Body of pancreas (tissue), 4 donors: ENCODE data around the gene PSG5. TPM values are rescaled to one million over a fixed set of nuclear protein-coding genes. Genes with fewer than 3 reads are reported as not detected.
"Not testable (repeated sequence)": the region's sequence is repeated elsewhere in the genome, so short reads cannot be mapped to it uniquely, and the experiment has no call there.

Source experiments
- ATAC-seq: fragments of 150-250 bp; one replicate; pipeline ENCODE4 v1.9.1; 2016
- DNase-seq, 4 donors: peaks; one replicate each; pipeline ENCODE4 v3.0.0-alpha.2; 2019
- H3K27ac ChIP-seq, 4 donors: fragments of 200-600 bp; sonication (generic); 1 replicate in 3 of 4; 2 replicates in 1 of 4; pipeline versions ENCODE4 v1.5.1 to v1.6.1; 2016 to 2019; ENCODE audit warnings: mild to moderate bottlenecking in 1 of 4, mixed read lengths in 1 of 4, moderate library complexity in 1 of 4
- H3K27me3 ChIP-seq, 2 donors: fragments of 200-600 bp; sonication (generic); one replicate each; pipeline ENCODE4 v1.6.0; 2016; ENCODE audit warnings: mild to moderate bottlenecking in 1 of 2
- H3K36me3 ChIP-seq, 2 donors: fragments of 200-600 bp; sonication (generic); replicated peaks in 1 of 2; 2 replicates each; pipeline ENCODE4 v1.5.1; 2016; ENCODE audit warnings: low read depth in 2 of 2; ENCODE audit not compliant: insufficient read depth in 1 of 2
- H3K4me1 ChIP-seq: fragments of 200-600 bp; sonication (generic); one replicate; pipeline ENCODE4 v1.6.0; 2016
- H3K4me3 ChIP-seq, 2 donors: fragments of 200-600 bp; sonication (generic); 1 replicate in 1 of 2; 2 replicates in 1 of 2; pipeline ENCODE4 v1.5.1; 2016 to 2019
- H3K9me3 ChIP-seq, 3 donors: fragments of 200-600 bp; sonication (generic); 1 replicate in 2 of 3; 2 replicates in 1 of 3; pipeline ENCODE4 v1.5.1; 2016
- POLR2A ChIP-seq, 3 donors: fragments of 450-650 bp; IDR thresholded peaks; one replicate each; pipeline ENCODE4 v1.6.1; 2016; ENCODE audit warnings: antibody characterized with exemption in 3 of 3, mild to moderate bottlenecking in 2 of 3
- WGBS, 2 donors: methylation state at CpG; one replicate each; pipeline ENCODE4 v1.1.5; 2017; 5-methylcytosine and 5-hydroxymethylcytosine counted together
- intact Hi-C: fragments of 100-400 bp; cut with DNase I; formaldehyde crosslinking; loops from one replicate; pipeline ENCODE4 v1.15.1; 2023
- total RNA-seq, 2 donors: library from RNA; depleted of rRNA; stranded (reverse); fragments of >200 nt; gene quantifications; one replicate each; pipeline ENCODE4 v1.1.0, GENCODE V29; 2016
- TF ChIP-seq, protein P1 (sequence below), 7 experiments: fragments of 450-650 bp in 4 of 7; fragments of 200-600 bp in 3 of 7; sonication (generic) in 3 of 7; IDR thresholded peaks; one replicate each; pipeline ENCODE4 v1.5.1; 2016 to 2019; ENCODE audit warnings: antibody characterized with exemption in 7 of 7

The PSG5 gene
- total RNA-seq: 1 to 10 TPM in 1 of 2 donors, not detected in 1; 1.3 TPM

DNA sequence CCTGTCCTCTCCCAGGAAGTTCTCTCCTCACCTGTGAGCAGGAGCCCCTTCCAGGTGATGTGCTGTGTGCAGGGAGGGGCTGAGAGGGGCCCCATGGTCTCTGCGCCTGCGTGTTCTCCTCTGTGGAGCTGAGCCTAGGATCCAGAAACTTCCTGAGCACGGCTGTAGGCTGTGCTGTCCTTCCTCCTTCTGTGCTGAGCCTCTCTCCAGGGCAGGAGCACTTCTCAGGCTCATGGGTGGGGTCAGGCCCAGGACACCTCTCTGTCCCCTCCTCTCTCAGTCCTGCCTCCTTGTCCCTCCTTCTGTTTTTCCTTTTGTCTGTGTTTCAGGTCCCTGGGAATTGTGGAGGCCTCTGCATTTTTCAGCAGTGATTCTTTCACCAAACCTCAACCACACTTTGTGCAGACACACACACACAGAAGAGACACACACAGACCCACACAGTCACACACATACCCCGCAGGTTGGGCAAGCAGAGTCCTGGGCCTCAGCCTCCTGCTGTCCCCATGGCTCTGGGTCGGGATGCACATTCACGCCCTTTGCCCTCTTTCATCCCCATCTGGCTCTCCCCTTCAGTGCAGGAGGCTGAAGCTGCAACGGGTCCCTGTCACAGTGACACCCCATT lies at the start of gene PSG5:
TSS of gene PSG5 (minus strand) at position 226 of the 625 bp plus-strand sequence. CDS start at position 95, 131 bp downstream.
- ATAC-seq, H3K36me3 ChIP-seq, H3K27ac ChIP-seq, DNase-seq, H3K4me1 ChIP-seq, intact Hi-C loops, H3K9me3 ChIP-seq, H3K4me3 ChIP-seq, H3K27me3 ChIP-seq: not testable (repeated sequence)
- 58% methylated on average over 5 to 7 of the region's 7 CpGs for WGBS, 2 donors

DNA sequence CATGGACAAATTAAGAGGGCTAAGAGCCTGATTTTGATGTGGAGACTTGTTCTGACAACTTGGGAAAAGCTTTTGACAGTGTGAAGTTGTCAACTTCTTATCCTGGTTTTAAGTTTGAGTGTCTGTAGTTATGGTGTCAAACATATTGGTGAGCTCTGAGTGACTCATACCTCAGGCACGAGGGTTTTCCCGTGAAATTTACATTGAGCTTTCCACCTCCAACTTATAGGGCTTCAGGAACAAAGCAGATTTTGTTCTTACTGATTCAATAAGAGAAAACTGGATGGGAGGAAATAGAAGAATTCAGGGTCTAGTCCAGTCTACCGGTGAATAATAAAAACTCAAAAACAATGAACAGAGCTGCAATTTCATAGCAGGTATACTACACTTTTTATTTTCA lies 49.4 kb upstream of the PSG5 start:
- H3K27me3 ChIP-seq, H3K36me3 ChIP-seq, H3K4me3 ChIP-seq, H3K4me1 ChIP-seq, ATAC-seq, intact Hi-C loops, DNase-seq, H3K9me3 ChIP-seq, H3K27ac ChIP-seq: not testable (repeated sequence)
- WGBS, 2 donors: 55 to 70% methylated on average over 3 of the region's 3 CpGs

DNA sequence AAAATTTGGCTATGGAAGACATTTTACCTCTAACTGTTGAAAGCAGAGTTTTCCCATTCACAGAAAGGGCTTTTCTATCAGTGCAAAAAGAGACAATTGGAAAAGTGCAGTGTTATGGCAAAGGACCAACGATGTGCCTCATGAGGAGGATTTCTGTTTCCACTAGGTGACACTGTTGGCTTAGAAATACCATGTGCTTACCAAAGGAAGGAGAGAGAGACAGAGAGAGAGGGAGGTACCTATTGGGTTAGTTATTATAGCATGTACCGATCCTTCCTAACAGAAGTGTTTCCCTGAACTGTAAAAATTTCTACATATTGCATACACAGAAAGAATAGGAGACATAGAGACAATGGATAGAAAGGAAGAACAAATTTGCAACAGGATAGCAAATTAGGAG lies 43.0 kb upstream of the PSG5 start:
- H3K27ac ChIP-seq: no peak overlapping the region
- no peaks in the 10 kb centered on the region for H3K4me1 ChIP-seq
- H3K36me3 ChIP-seq: no peaks in the 10 kb centered on the region
- intact Hi-C loops: no loop called here
- H3K9me3 ChIP-seq: peaks cover 0 to 25% (median 0%) of the 10 kb centered on the region in 3 donors
- no peak for DNase-seq
- TF ChIP-seq, protein P1, sequence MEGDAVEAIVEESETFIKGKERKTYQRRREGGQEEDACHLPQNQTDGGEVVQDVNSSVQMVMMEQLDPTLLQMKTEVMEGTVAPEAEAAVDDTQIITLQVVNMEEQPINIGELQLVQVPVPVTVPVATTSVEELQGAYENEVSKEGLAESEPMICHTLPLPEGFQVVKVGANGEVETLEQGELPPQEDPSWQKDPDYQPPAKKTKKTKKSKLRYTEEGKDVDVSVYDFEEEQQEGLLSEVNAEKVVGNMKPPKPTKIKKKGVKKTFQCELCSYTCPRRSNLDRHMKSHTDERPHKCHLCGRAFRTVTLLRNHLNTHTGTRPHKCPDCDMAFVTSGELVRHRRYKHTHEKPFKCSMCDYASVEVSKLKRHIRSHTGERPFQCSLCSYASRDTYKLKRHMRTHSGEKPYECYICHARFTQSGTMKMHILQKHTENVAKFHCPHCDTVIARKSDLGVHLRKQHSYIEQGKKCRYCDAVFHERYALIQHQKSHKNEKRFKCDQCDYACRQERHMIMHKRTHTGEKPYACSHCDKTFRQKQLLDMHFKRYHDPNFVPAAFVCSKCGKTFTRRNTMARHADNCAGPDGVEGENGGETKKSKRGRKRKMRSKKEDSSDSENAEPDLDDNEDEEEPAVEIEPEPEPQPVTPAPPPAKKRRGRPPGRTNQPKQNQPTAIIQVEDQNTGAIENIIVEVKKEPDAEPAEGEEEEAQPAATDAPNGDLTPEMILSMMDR (IDR thresholded peaks at IDR 0.05): no peak
- no peak for TF ChIP-seq POLR2A (IDR thresholded peaks at IDR 0.05)
- no peak overlapping the region for H3K4me3 ChIP-seq
- ATAC-seq: no peak
- 55 to 69% methylated on average over 2 of the region's 2 CpGs for WGBS, 2 donors
- no peaks in the 10 kb centered on the region for H3K27me3 ChIP-seq

DNA sequence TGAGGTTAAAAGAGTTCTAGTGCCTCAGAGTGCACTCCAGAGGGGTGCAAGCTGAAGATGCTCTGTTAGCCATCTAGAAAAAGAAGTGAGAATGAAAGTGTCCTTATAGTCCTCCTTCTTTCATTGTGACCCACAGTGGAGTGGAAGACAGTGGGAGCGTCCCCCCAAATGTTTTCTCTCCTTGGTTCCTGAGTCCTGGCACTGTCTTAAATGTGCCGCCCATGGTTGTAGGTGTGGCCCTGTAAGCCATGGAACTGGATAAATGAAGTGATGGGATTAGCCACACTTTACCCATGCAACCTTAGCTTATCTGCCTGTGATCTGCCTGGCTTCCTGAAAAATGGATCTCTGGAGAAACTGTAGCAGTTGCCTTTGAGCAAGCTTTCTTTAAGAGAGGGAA lies 42.4 kb upstream of the PSG5 start:
- intact Hi-C loops, ATAC-seq, H3K4me3 ChIP-seq, H3K36me3 ChIP-seq, H3K4me1 ChIP-seq, H3K27me3 ChIP-seq, DNase-seq, H3K27ac ChIP-seq: not testable (repeated sequence)
- WGBS, 2 donors: 48 to 66% methylated on average over 2 of the region's 2 CpGs
- peaks cover 0 to 25% (median 0%) of the 10 kb centered on the region in 3 donors for H3K9me3 ChIP-seq

DNA sequence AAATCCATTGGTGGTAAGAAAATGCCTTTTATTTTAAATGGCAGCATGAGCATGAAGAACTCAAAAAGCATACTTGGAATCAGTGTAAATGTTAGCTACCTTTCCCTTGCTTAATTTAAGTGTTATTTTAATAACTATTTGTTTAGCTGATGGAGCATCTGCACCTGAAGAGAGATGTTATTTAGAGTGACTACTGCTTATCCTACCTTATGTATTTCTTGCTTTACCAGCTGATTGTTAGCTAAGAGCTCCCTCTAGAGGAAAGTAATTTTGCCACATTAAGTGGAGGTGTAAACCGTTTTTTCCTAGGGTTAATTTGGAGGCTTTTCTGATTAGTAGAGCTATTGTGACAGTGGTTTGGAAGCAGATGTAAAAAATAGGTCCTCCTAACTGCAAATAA lies 40.6 kb upstream of the PSG5 start:
- H3K27me3 ChIP-seq, H3K4me3 ChIP-seq, H3K4me1 ChIP-seq, H3K36me3 ChIP-seq, H3K27ac ChIP-seq, intact Hi-C loops, ATAC-seq, DNase-seq: not testable (repeated sequence)
- H3K9me3 ChIP-seq: peaks cover 0 to 25% (median 0%) of the 10 kb centered on the region in 3 donors
- 33 to 40% methylated on average over 1 of the region's 1 CpG for WGBS, 2 donors

DNA sequence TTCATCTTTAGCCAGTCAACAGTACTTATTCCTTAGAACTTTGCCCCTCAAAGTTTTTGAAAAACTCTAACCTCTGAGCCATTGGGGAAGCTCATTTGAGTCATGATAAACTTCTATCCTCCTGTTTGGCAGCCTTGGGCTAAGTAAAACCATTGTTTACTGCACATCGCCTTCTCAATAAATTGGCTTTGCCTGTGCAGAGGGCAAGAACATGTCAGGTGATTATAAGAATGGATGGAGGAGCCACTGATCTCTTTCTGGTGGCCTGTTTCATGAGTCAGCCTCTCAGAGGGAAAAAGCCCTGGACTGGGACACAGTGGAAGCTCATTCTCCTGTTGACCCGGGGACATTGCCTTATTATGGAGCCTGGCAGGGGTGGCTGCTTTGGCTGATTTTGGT lies 38.5 kb upstream of the PSG5 start:
- Histone ChIP-seq H3K4me1 (no peaks in the 10 kb centered on the region), H3K4me3 (no peak overlapping the region), H3K27me3 (no peaks in the 10 kb centered on the region), H3K36me3 (no peaks in the 10 kb centered on the region), H3K27ac (no peak overlapping the region), H3K9me3 (peaks cover 0 to 25% (median 0%) of the 10 kb centered on the region in 3 donors)
- ATAC-seq: no peak
- TF ChIP-seq, protein P1 (IDR thresholded peaks at IDR 0.05): no peak
- TF ChIP-seq POLR2A (IDR thresholded peaks at IDR 0.05): no peak
- intact Hi-C loops: no loop called here
- 70 to 77% methylated on average over 2 of the region's 2 CpGs for WGBS, 2 donors
- no peak for DNase-seq

DNA sequence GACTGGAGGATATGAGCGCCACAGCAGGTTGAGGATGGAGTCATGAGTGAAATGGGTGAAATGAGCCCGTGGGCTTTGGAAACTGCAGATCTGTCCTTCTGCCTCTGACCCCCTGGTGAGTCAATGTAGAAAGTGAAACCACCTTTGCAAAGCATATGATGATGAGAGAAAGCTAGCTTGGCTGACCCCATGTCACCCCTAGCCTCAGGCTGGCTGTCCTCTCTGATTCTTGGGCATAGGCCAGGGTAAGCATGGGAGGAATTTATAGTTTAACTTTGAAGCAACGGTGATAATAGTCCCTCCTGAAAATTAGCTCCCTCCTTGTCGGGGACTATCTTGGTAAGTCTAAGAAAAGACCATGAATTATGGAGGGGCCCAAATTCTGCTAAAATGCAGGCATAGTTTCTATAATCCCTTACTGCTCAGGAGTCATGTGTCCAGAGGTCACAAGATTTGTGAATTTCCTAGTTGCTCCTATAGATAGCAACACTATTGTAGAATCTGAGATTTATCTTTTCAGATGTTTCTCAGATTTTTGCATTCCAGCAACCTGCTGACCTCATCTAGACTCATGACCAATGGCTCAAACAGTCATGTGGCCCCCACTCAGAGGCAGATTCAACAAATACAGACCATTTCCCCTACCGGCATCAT lies 38.0 kb upstream of the PSG5 start:
- intact Hi-C loops: not testable (repeated sequence)

DNA sequence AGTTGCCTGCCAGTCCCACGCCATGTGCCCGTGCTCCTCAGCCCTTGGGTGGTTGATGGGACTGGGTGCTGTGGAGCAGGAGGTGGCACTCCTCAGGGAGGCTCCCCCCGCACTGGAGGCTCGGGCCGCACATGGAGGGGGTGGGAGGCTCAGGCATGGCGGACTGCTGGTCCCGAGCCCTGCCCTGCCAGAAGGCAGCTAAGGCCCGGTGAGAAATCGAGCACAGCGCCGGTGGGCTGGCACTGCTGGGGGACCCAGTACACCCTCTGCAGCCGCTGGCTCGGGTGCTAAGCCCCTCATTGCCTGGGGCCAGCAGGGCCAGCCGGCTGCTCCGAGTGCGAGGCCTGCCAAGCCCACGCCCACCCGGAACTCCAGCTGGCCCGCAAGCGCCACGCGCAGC lies 35.6 kb upstream of the PSG5 start:
- H3K4me3 ChIP-seq, DNase-seq, H3K27ac ChIP-seq, H3K4me1 ChIP-seq, H3K36me3 ChIP-seq, H3K27me3 ChIP-seq, H3K9me3 ChIP-seq, ATAC-seq, intact Hi-C loops: not testable (repeated sequence)
- 73% methylated on average over 13 of the region's 22 CpGs; no CpG with 5 or more reads in 1 of the 2 donors for WGBS, 2 donors

More for the DNA sequence above, 38.0 kb upstream of the PSG5 start:
- 51 to 53% methylated on average over 5 of the region's 5 CpGs for WGBS, 2 donors
- H3K4me3 ChIP-seq, ATAC-seq, H3K27ac ChIP-seq, H3K27me3 ChIP-seq, H3K4me1 ChIP-seq, DNase-seq, H3K36me3 ChIP-seq: not testable (repeated sequence)
- H3K9me3 ChIP-seq: peaks cover 0 to 23% (median 0%) of the 10 kb centered on the region in 3 donors

DNA sequence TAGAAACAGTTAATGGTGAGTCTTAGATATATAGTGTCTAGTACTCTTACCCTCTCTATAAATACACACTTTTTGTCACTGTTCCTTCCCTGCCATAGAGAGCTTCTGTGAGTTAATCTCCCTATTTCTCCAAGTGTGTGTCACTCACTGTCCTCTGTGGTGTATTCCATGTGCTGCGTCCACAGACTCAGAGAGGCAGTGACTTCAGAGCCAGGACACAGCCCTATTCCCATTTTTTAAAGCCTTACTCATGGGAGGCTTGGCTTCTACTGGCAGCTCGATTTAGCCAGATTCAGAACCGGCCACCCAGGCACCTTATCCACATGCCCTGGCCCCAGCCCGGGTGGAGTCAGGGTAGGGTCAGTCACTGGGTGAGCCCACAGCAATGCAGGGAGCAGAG lies 32.8 kb upstream of the PSG5 start:
- ATAC-seq, DNase-seq, H3K4me1 ChIP-seq, H3K27me3 ChIP-seq, intact Hi-C loops, H3K36me3 ChIP-seq, H3K9me3 ChIP-seq, H3K27ac ChIP-seq, H3K4me3 ChIP-seq: not testable (repeated sequence)
- WGBS, 2 donors: 50 to 52% methylated on average over 4 of the region's 4 CpGs

DNA sequence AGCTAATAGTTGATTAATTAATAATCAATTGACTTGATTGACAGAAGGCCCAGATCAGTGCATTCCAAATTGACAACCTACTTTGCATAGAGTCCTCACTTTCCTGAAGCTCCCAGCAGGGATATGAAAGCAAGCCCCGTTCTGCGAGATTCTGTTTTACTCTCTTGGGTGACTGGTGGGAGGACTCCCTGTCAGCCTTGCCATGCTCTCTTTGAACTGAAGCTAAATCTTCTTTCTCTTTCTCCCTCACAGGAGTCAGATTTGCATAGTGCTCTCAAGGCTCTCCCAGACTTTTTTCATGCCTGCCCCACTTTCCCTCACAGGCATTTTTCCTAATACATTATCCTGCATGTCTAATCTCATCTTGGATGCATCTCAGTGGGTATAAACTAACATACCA lies 29.5 kb upstream of the PSG5 start:
- DNase-seq, H3K36me3 ChIP-seq, intact Hi-C loops, H3K4me3 ChIP-seq, H3K4me1 ChIP-seq, H3K9me3 ChIP-seq, H3K27me3 ChIP-seq, ATAC-seq, H3K27ac ChIP-seq: not testable (repeated sequence)
- WGBS, 2 donors: 29 to 40% methylated on average over 2 of the region's 2 CpGs
